WERI-Rb-1 (cell line): ENCODE data around the gene RFTN1.

Source experiments
- DNase-seq: peaks from one replicate; pipeline ENCODE4 v3.0.0-alpha.2; 2020
- H3K27ac ChIP-seq: fragments of 250-450 bp; sonication (Bioruptor Pico); 2 replicates; pipeline ENCODE4 v1.5.1; 2020; ENCODE audit warnings: mild to moderate bottlenecking, moderate library complexity
- H3K27me3 ChIP-seq: fragments of 250-450 bp; sonication (Bioruptor Pico); 2 replicates; pipeline ENCODE4 v1.5.1; 2021; ENCODE audit warnings: mild to moderate bottlenecking, low read depth, moderate library complexity; ENCODE audit not compliant: insufficient read depth, severe bottlenecking
- H3K36me3 ChIP-seq: fragments of 250-450 bp; sonication (Bioruptor Pico); 2 replicates; pipeline ENCODE4 v1.5.1; 2020; ENCODE audit warnings: mild to moderate bottlenecking, moderate library complexity
- H3K4me3 ChIP-seq: 2 replicates; pipeline ENCODE4 v1.5.1; 2011; ENCODE audit warnings: low read depth, mild to moderate bottlenecking, control low read depth, low read length
- H3K9me3 ChIP-seq: fragments of 250-450 bp; sonication (Bioruptor Pico); 2 replicates; pipeline ENCODE4 v1.5.1; 2021; ENCODE audit warnings: mild to moderate bottlenecking, moderate library complexity; ENCODE audit not compliant: severe bottlenecking
- CTCF ChIP-seq: IDR thresholded peaks from 2 replicates; pipeline ENCODE4 v1.5.1; 2011; ENCODE audit warnings: low read depth, mild to moderate bottlenecking, control low read depth, inconsistent platforms, low read length

Gene RFTN1

GRCh38 chr3:16462679-16463078, 50.8 kb downstream of the RFTN1 start:
- Histone ChIP-seq H3K9me3 (no peaks in the 10 kb centered on the region), H3K36me3 (no peaks in the 10 kb centered on the region), H3K4me3 (no peak overlapping the region), H3K27ac (no peak overlapping the region), H3K27me3 (no peaks in the 10 kb centered on the region)
- DNase-seq, result no peak
- no peak for TF ChIP-seq CTCF

DNA sequence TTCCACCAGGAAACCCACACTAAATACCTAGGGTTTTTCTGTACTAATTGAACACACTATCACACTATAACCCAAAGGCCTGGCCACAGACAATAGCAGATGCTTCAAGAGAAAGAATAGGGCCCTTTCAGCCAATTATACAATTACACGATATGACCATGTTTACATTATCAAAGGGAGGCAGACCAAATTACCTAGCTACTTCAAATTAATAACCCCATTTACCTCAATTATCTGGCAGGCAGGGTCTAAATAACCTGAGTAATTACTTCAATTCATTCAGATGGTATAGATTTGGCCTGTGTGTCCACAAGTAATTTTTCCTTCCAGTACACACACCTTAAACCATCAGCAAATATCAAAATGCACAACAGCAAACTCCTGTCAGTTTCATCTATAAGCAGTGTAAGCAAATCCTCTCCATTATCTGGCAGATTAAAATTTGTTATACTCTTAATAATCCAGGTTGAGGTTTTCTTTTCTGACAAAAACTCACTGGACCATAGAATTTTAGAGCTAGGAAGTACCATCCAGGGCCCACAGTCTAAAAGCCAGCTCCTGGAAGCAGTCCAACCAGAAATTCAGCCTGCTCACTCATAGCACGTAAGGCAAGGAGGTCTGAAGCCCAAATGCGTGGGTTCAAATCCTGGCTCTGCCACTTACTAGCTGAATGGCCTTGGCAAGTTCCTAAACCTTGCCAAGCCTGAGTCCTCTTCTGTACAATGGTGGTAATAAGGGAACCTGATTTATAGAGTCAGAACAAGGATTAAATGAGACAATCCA, 51.8 kb downstream of the RFTN1 start:
- TF ChIP-seq CTCF, result no peak
- Histone ChIP-seq H3K9me3 (no peaks in the 10 kb centered on the region), H3K27ac (no peak overlapping the region), H3K27me3 (no peaks in the 10 kb centered on the region), H3K4me3 (no peak overlapping the region), H3K36me3 (no peaks in the 10 kb centered on the region)
- no peak for DNase-seq

- H3K4me3 ChIP-seq, result no peak overlapping the region
- no peak for DNase-seq
- TF ChIP-seq CTCF, result no peak
- H3K27me3 ChIP-seq, result no peaks in the 10 kb centered on the region
- H3K9me3 ChIP-seq, result no peaks in the 10 kb centered on the region
- H3K36me3 ChIP-seq, result no peaks in the 10 kb centered on the region
- H3K27ac ChIP-seq, result no peak overlapping the region
Measured at GRCh38 chr3:16460886-16461285, 52.6 kb downstream of the RFTN1 start.

- Histone ChIP-seq H3K36me3 (no peaks in the 10 kb centered on the region), H3K4me3 (no peak overlapping the region), H3K27me3 (no peaks in the 10 kb centered on the region), H3K27ac (no peak overlapping the region), H3K9me3 (no peaks in the 10 kb centered on the region)
- no peak for TF ChIP-seq CTCF
- no peak for DNase-seq
Measured at GRCh38 chr3:16460273-16460672, 53.2 kb downstream of the RFTN1 start.

DNA sequence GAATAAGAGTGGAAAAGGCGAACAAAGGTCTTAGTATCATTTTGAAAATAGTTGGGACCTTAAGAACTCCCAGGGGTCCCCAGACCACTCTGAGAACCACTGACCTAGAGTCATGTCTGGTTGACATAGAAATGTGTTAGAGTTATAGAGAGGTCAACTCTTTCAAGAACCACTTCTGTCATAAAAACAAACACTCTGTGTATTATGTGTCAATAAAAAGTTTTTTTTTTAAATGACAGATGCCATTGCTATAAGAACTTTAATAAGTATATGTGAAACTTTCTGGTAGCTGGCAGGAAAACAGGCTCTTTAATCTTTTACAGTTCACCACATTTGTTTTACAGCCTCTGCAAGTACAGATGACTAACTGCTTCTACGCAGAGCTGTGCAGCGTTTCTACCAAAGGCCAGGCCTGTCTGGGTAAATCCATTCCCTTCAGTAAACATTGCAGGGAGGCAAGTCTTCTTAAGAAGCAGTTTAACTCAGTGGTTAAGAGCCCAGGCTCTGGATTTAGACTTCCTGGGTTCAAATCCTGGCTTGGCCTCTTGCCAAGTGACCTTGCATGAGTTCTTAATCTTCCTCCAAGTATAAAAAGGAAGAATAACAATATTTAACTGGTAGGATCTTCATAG, 56.6 kb downstream of the RFTN1 start:
- Histone ChIP-seq H3K27me3 (no peaks in the 10 kb centered on the region), H3K27ac (no peak overlapping the region), H3K9me3 (no peaks in the 10 kb centered on the region), H3K36me3 (no peaks in the 10 kb centered on the region), H3K4me3 (no peak overlapping the region)
- no peak for TF ChIP-seq CTCF
- DNase-seq, result peak; percentile 56
